Neural cell (in vitro differentiated cells): ENCODE measurements around the gene MGAT5. TPM values are rescaled to one million over a fixed set of nuclear protein-coding genes. Genes with fewer than 3 reads are reported as not detected.

Experiments
- H2AFZ ChIP-seq: fragments of 200-600, 300-800 bp; sonication (generic), shearing (Covaris generic); 2 replicates; pipeline ENCODE4 v1.6.0; 2014; ENCODE audit warnings: low read depth, mild to moderate bottlenecking, antibody characterized with exemption, low read length, moderate library complexity
- H3F3A ChIP-seq: fragments of 200-600 bp; shearing (Covaris generic); 2 replicates; pipeline ENCODE4 v1.6.1; 2016; ENCODE audit warnings: mild to moderate bottlenecking, moderate library complexity, mixed read lengths, antibody characterized with exemption, low read length; ENCODE audit not compliant: insufficient read depth, poor library complexity, severe bottlenecking
- H3K27ac ChIP-seq: fragments of 200-600, 300-800 bp; sonication (generic), shearing (Covaris generic); 2 replicates; pipeline ENCODE4 v1.5.1; 2014; ENCODE audit warnings: mild to moderate bottlenecking, low read length, moderate library complexity
- H3K27me3 ChIP-seq: fragments of 300-800, 200-600 bp; sonication (generic), shearing (Covaris generic); 2 replicates; pipeline ENCODE4 v1.6.0; 2014; ENCODE audit warnings: mild to moderate bottlenecking, low read depth, low read length, moderate library complexity; ENCODE audit not compliant: insufficient read depth
- H3K36me3 ChIP-seq: fragments of 300-800, 200-600 bp; sonication (generic), shearing (Covaris generic); 2 replicates; pipeline ENCODE4 v1.5.1; 2014; ENCODE audit warnings: mild to moderate bottlenecking, antibody characterized with exemption, low read length, moderate library complexity; ENCODE audit not compliant: insufficient read depth
- H3K4me2 ChIP-seq: fragments of 300-800, 200-600 bp; sonication (generic), shearing (Covaris generic); 2 replicates; pipeline ENCODE4 v1.6.0; 2014; ENCODE audit warnings: mild to moderate bottlenecking, low read length
- H3K4me3 ChIP-seq: fragments of 300-800, 200-600 bp; sonication (generic), shearing (Covaris generic); 2 replicates; pipeline ENCODE4 v1.5.1; 2014; ENCODE audit warnings: mild to moderate bottlenecking, low read length, moderate library complexity
- H3K79me2 ChIP-seq: fragments of 200-600 bp; shearing (Covaris generic); replicated peaks from 2 replicates; pipeline ENCODE4 v1.6.0; 2014; ENCODE audit warnings: mild to moderate bottlenecking, low read length, moderate library complexity; ENCODE audit not compliant: insufficient read depth
- H3K9ac ChIP-seq: fragments of 300-800, 200-600 bp; sonication (generic), shearing (Covaris generic); 2 replicates; pipeline ENCODE4 v1.6.1; 2016; ENCODE audit warnings: mild to moderate bottlenecking, low read length, mixed read lengths
- H3K9me2 ChIP-seq: fragments of 200-600 bp; shearing (Covaris generic); 2 replicates; pipeline ENCODE4 v1.6.1; 2016; ENCODE audit warnings: mild to moderate bottlenecking, low read length, mixed read lengths; ENCODE audit not compliant: insufficient read depth
- H3K9me3 ChIP-seq: fragments of 200-600, 300-800 bp; sonication (generic), shearing (Covaris generic); 2 replicates; pipeline ENCODE4 v1.6.1; 2016; ENCODE audit warnings: mild to moderate bottlenecking, mixed run types, low read length, moderate library complexity, mixed read lengths
- H4K20me1 ChIP-seq: fragments of 200-600 bp; shearing (Covaris generic); 2 replicates; pipeline ENCODE4 v1.6.1; 2016; ENCODE audit warnings: mild to moderate bottlenecking, mixed run types; ENCODE audit not compliant: insufficient read depth
- CTCF ChIP-seq: fragments of 450-650 bp; IDR thresholded peaks from 2 replicates; pipeline ENCODE4 v1.5.1; 2014; ENCODE audit warnings: antibody characterized with exemption, mild to moderate bottlenecking, moderate library complexity; ENCODE audit not compliant: poor library complexity, severe bottlenecking
- EP300 ChIP-seq: fragments of 450-650 bp; conservative IDR thresholded peaks from 2 replicates; pipeline ENCODE4 v1.6.1; 2014; ENCODE audit warnings: antibody characterized with exemption, mild to moderate bottlenecking, moderate library complexity; ENCODE audit not compliant: poor library complexity, severe bottlenecking
- EZH2 ChIP-seq: fragments of 200-600, 300-800 bp; shearing (Covaris generic), sonication (generic); IDR thresholded peaks from 2 replicates; pipeline ENCODE4 v1.6.1; 2014; ENCODE audit warnings: antibody characterized with exemption, low read length, borderline replicate concordance, mild to moderate bottlenecking; ENCODE audit not compliant: insufficient read depth, poor library complexity, severe bottlenecking
- MXI1 ChIP-seq: fragments of 450-650 bp; conservative IDR thresholded peaks from 2 replicates; pipeline ENCODE4 v1.6.1; 2014; ENCODE audit warnings: antibody characterized with exemption, mild to moderate bottlenecking; ENCODE audit not compliant: poor library complexity, severe bottlenecking
- POLR2AphosphoS5 ChIP-seq: IDR thresholded peaks from 2 replicates; pipeline ENCODE4 v1.6.1; 2012
- RAD21 ChIP-seq: fragments of 450-650 bp; conservative IDR thresholded peaks from 2 replicates; pipeline ENCODE4 v1.6.1; 2014; ENCODE audit warnings: antibody characterized with exemption, mild to moderate bottlenecking, moderate library complexity
- REST ChIP-seq: IDR thresholded peaks from 2 replicates; pipeline ENCODE4 v1.6.1; 2012; ENCODE audit warnings: borderline replicate concordance
- SMC3 ChIP-seq: fragments of 450-650 bp; conservative IDR thresholded peaks from 2 replicates; pipeline ENCODE4 v1.6.1; 2014; ENCODE audit warnings: antibody characterized with exemption, mild to moderate bottlenecking, moderate library complexity; ENCODE audit not compliant: poor library complexity
- TAF1 ChIP-seq: IDR thresholded peaks from 2 replicates; pipeline ENCODE4 v1.6.1; 2012; ENCODE audit warnings: low read depth
- polyA plus RNA-seq: library from polyadenylated mRNA; depleted of rRNA; stranded (reverse); fragments of >200 nt; gene quantifications from 2 replicates; pipeline ENCODE4 v1.2.3, GENCODE V29; 2014

Gene MGAT5
- polyA plus RNA-seq, 1 donor from 2014 or later: 40.9 TPM

GRCh38 chr2:134399096-134399495 is 145.2 kb downstream of the MGAT5 start:
- H3F3A ChIP-seq: no peaks in the 10 kb centered on the region
- H2AFZ ChIP-seq: no peak overlapping the region
- no peaks in the 10 kb centered on the region for H3K36me3 ChIP-seq
- no peak overlapping the region for H3K9ac ChIP-seq
- H3K4me3 ChIP-seq: no peak overlapping the region
- no peaks in the 10 kb centered on the region for H3K9me2 ChIP-seq
- H3K79me2 ChIP-seq: no peaks in the 10 kb centered on the region
- TF ChIP-seq SMC3 (no peak), MXI1 (no peak), TAF1 (no peak), RAD21 (no peak), CTCF (no peak)
- H3K27me3 ChIP-seq: no peaks in the 10 kb centered on the region
- H3K4me2 ChIP-seq: no peak overlapping the region
- no peaks in the 10 kb centered on the region for H4K20me1 ChIP-seq
- no peaks in the 10 kb centered on the region for H3K9me3 ChIP-seq
- no peak overlapping the region for H3K27ac ChIP-seq

GRCh38 chr2:134401081-134401497 is 147.2 kb downstream of the MGAT5 start:
- no peak overlapping the region for H3K27ac ChIP-seq
- no peaks in the 10 kb centered on the region for H3K27me3 ChIP-seq
- no peaks in the 10 kb centered on the region for H4K20me1 ChIP-seq
- no peaks in the 10 kb centered on the region for H3F3A ChIP-seq
- H3K9me3 ChIP-seq: no peaks in the 10 kb centered on the region
- H3K79me2 ChIP-seq: no peaks in the 10 kb centered on the region
- TF ChIP-seq EP300 (no peak), SMC3 (no peak), EZH2 (no peak), MXI1 (no peak), CTCF (no peak), POLR2AphosphoS5 (no peak), REST (no peak), RAD21 (no peak), TAF1 (no peak)
- H3K4me2 ChIP-seq: no peak overlapping the region
- H3K9ac ChIP-seq: no peak overlapping the region
- H3K36me3 ChIP-seq: no peaks in the 10 kb centered on the region
- no peak overlapping the region for H3K4me3 ChIP-seq
- no peaks in the 10 kb centered on the region for H3K9me2 ChIP-seq
- no peak overlapping the region for H2AFZ ChIP-seq
